T-helper 1 cell treated with Interleukin-12 subunit alpha and Interleukin-12 subunit beta and Interleukin-4 antibody, amounts not matched to agents 30 μg/mL and 1 μg/mL, for 36 hours (primary cell): ENCODE data around the gene ALPL.
"Not testable (repeated sequence)": the region's sequence is repeated elsewhere in the genome, so short reads cannot be mapped to it uniquely, and the experiment has no call there.

Experiments
- H3K27ac Mint-ChIP-seq: one replicate; pipeline ENCODE4 v1.8.0; 2021; ENCODE audit warnings: mild to moderate bottlenecking, mixed read lengths
- H3K27me3 Mint-ChIP-seq: one replicate; pipeline ENCODE4 v1.8.0; 2021; ENCODE audit warnings: low read depth, mixed read lengths
- H3K36me3 Mint-ChIP-seq: one replicate; pipeline ENCODE4 v1.8.0; 2021; ENCODE audit warnings: low read depth, mixed read lengths
- H3K4me1 Mint-ChIP-seq: one replicate; pipeline ENCODE4 v1.8.0; 2021; ENCODE audit warnings: low read depth, mixed read lengths
- H3K4me3 Mint-ChIP-seq: one replicate; pipeline ENCODE4 v1.8.0; 2021; ENCODE audit warnings: mild to moderate bottlenecking, moderate library complexity, mixed read lengths
- H3K9me3 Mint-ChIP-seq: one replicate; pipeline ENCODE4 v1.8.0; 2021; ENCODE audit warnings: mixed read lengths

Gene ALPL

DNA sequence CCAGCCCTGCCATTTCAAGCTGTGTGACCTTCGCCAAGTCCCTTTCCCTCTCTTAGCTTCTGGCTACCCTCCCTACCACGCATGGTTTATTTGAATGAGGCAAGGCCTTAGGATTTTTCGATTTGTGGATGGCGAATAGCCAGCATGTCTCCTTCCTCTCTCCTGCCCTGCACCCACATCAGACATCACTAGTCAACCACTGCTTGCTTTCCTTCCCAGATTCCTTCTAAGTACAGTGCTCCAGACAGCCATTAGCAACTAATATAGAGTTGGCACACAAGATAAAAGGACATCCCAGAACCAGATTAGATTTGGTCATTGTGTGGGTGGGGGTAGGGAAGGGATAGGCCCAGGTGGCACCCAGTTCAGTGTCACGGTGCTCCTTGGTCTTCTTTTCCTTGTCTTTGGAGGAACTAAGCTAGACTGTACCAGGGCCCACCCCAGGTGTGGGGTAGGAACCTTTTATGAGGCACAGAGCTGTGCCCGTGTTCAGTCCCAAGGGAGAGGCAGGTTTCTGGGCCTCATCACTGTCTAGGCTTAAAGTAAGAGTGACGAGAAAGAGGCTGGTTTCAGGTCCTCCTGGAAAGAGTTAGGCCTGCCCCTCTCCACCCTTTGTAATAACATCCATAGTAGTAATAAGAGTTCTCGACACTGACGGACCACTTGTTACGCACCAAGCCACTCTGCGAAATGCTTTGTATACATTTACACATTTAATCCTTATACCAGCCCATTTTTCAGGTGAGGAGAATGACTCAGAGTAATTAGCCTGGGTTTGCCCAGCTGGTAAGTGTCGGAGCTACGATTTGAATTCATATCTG lies 8.6 kb downstream of the ALPL start:
- no peak overlapping the region for H3K27ac Mint-ChIP-seq
- no peak overlapping the region for H3K4me3 Mint-ChIP-seq
- no peaks in the 10 kb centered on the region for H3K4me1 Mint-ChIP-seq
- no peaks in the 10 kb centered on the region for H3K36me3 Mint-ChIP-seq
- peaks cover 4% of the 10 kb centered on the region for H3K27me3 Mint-ChIP-seq
- no peaks in the 10 kb centered on the region for H3K9me3 Mint-ChIP-seq

DNA sequence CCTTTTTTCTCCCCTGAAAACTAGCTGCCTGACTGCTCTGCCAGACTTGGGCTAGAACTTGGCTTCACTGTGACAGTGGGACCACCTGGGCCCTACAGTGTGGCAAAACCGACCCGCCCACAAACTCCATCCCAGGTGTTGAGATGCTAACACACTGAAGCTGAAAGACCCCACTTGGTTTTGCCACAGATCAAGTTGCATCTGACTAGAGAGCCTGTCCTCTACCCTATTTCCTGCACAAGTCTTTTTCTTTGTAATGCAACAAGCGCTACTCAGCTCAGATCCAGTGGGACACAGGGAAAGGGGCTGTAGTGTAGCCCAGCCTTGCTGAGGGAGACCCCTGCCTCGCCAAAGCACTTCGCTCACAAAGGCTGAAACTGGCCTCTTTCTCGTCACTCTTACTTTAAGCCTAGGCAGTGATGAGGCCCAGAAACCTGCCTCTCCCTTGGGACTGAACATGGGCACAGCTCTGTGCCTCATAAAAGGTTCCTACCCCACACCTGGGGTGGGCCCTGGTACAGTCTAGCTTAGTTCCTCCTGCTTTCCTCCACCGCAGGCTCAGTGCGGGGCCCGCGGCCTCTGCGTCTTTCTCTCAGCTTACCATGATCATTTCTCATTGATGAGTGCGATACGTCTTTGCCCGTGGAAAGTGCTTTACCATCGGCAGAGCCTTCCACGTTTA lies 9.7 kb downstream of the ALPL start:
- Mint-ChIP-seq H3K9me3 (no peaks in the 10 kb centered on the region), H3K4me1 (no peaks in the 10 kb centered on the region), H3K27ac (no peak overlapping the region), H3K27me3 (peaks cover 4% of the 10 kb centered on the region), H3K36me3 (no peaks in the 10 kb centered on the region), H3K4me3 (no peak overlapping the region)

DNA sequence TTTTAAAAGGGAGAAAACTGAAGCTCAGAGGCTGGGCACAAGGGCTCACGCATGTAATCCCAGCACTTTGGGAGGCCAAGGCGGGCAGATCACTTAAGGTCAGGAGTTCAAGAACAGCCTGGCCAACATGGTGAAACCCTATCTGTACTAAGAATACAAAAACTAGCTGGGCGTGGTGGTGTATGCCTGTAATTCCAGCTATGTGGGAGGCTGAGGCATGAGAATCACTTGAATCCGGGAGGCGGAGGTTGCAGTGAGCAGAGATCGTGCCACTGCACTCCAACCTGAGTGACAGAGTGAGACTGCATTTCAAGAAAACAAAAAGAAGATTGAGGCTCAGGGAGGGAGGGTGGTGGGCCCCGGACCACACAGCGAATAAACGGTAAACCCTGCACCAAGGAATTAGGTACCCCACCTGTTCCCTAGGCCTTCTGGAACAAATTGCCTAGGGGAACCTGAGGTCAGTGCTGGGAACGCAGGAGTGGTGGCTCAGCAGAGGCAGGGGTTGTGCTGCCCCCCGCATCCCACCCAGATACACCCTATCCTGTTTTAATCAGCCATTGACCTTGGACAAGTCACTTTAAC lies 10.4 kb downstream of the ALPL start:
- H3K4me3 Mint-ChIP-seq, H3K27me3 Mint-ChIP-seq, H3K36me3 Mint-ChIP-seq, H3K27ac Mint-ChIP-seq, H3K9me3 Mint-ChIP-seq, H3K4me1 Mint-ChIP-seq: not testable (repeated sequence)

DNA sequence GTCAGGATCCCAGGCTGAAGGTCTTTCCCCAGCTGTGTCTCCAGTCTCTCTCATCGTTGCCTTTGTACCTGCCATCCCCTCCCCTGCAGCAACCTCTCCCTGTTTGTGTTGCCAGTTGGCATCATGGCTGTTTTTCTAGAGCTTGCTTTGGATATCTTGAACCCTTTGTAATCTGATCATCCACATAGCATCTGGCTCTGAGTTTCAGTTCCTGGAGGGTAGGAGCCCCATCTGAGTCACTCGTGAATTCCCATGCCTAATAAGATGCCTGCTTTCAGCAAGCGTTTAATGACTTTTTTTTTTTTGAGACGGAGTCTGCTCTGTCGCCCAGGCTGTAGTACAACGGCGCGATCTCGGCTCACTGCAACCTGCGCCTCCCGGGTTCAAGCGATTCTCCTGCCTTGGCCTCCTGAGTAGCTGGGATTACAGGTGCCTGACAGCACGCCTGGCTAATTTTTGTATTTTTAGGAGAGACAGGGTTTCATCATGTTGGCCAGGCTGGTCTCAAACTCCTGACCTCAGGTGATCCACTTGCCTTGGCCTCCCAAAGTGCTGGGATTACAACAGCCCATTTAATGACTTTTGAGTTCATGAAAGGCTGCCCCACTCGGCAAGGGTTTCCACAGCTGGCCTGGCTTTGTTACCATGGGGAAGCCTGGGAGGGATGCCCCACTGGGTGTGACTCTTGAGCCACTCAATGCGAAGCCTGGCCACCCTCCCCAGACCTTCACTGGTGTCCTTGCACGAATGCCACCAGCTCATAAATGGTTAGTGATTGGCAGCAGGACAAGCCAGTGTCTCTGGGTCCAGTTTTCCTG lies 11.9 kb downstream of the ALPL start:
- Mint-ChIP-seq H3K9me3 (no peaks in the 10 kb centered on the region), H3K4me3 (no peak overlapping the region), H3K27me3 (peaks cover 3% of the 10 kb centered on the region), H3K36me3 (no peaks in the 10 kb centered on the region), H3K4me1 (no peaks in the 10 kb centered on the region), H3K27ac (no peak overlapping the region)

GRCh38 chr1:21521717-21522060 lies 12.5 kb downstream of the ALPL start:
- no peaks in the 10 kb centered on the region for H3K9me3 Mint-ChIP-seq

GRCh38 chr1:21522525-21523038 lies 13.4 kb downstream of the ALPL start:
- Mint-ChIP-seq H3K27me3 (peaks cover 4% of the 10 kb centered on the region), H3K27ac (no peak overlapping the region), H3K4me3 (no peak overlapping the region), H3K9me3 (no peaks in the 10 kb centered on the region), H3K36me3 (no peaks in the 10 kb centered on the region), H3K4me1 (no peaks in the 10 kb centered on the region)

More at GRCh38 chr1:21521717-21522060, 12.5 kb downstream of the ALPL start:
- Mint-ChIP-seq H3K4me1 (no peaks in the 10 kb centered on the region), H3K4me3 (no peak overlapping the region), H3K27me3 (peaks cover under 1% of the 10 kb centered on the region), H3K36me3 (no peaks in the 10 kb centered on the region), H3K27ac (no peak overlapping the region)

GRCh38 chr1:21523297-21523813 lies 14.1 kb downstream of the ALPL start:
- Mint-ChIP-seq H3K4me3 (no peak overlapping the region), H3K36me3 (no peaks in the 10 kb centered on the region), H3K27me3 (peaks cover 4% of the 10 kb centered on the region), H3K27ac (no peak overlapping the region), H3K4me1 (no peaks in the 10 kb centered on the region), H3K9me3 (no peaks in the 10 kb centered on the region)

DNA sequence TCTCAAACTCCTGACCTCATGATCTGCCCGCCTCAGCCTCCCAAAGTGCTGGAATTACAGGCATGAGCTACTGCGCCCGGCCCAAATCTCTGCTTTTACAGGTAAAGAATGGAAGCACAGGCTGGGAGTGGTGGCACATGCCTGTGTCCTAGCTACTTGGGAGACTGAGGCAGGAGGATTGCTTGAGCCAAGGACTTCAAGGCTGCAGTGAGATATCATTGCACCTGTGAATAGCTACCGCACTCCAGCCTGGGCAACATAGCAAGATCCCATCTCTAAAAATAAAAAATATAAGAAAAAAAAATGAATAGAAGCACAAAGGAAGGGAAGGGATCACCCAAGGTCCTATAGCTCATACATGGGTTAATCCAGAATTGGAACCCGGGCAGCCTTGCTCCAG lies 15.0 kb downstream of the ALPL start:
- Mint-ChIP-seq H3K4me3 (no peak overlapping the region), H3K27me3 (peaks cover 4% of the 10 kb centered on the region), H3K27ac (no peak overlapping the region)

GRCh38 chr1:21524686-21525339 lies 15.6 kb downstream of the ALPL start:
- Mint-ChIP-seq H3K4me3 (no peak overlapping the region), H3K27me3 (peaks cover 4% of the 10 kb centered on the region), H3K27ac (no peak overlapping the region), H3K4me1 (no peaks in the 10 kb centered on the region), H3K9me3 (no peaks in the 10 kb centered on the region), H3K36me3 (no peaks in the 10 kb centered on the region)

More for the DNA sequence above, 15.0 kb downstream of the ALPL start:
- no peaks in the 10 kb centered on the region for H3K36me3 Mint-ChIP-seq
- no peaks in the 10 kb centered on the region for H3K9me3 Mint-ChIP-seq
- no peaks in the 10 kb centered on the region for H3K4me1 Mint-ChIP-seq

DNA sequence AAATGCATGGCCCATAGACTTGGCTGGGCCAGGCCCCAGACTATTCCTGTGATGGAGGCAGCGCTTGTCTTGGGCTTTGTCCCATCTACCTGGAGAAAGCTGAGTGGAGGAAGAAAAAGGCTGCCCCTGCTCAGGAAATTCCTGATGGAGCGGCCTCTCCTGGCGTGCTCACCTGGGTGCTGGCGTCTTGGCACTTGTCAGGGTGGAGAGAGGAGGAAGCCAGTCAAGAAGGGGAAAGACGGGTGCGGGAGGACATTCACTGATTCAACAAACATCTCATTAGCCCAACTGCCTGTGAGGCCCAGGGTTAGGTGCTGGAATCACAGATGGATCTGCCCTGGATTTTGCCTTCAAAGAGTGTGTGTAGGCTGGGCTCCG lies 16.1 kb downstream of the ALPL start:
- Mint-ChIP-seq H3K9me3 (no peaks in the 10 kb centered on the region), H3K36me3 (no peaks in the 10 kb centered on the region), H3K4me1 (no peaks in the 10 kb centered on the region), H3K4me3 (no peak overlapping the region), H3K27ac (no peak overlapping the region), H3K27me3 (peaks cover 4% of the 10 kb centered on the region)

DNA sequence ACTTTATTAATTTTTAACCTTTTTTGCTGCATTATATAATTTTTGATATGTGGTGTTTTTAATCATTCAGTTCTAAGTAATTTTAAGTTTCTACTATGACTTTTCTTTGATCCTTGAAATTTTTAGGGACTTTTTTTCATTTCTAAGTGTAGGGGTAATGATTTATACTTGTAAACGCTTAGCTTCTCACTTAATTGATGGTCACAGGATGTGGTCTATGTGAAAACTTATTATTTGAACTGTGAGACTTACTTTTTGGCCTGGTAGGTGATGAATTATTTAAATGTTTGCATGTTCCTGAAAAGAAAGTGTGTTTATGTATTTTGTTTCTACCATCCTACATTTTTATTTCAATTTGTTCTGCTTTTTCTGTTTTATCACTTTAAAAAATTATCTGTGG lies 17.2 kb downstream of the ALPL start:
- no peak overlapping the region for H3K4me3 Mint-ChIP-seq
- H3K9me3 Mint-ChIP-seq = no peaks in the 10 kb centered on the region
- H3K27ac Mint-ChIP-seq = no peak overlapping the region
- no peaks in the 10 kb centered on the region for H3K36me3 Mint-ChIP-seq
- peaks cover 4% of the 10 kb centered on the region for H3K27me3 Mint-ChIP-seq
- H3K4me1 Mint-ChIP-seq = no peaks in the 10 kb centered on the region

DNA sequence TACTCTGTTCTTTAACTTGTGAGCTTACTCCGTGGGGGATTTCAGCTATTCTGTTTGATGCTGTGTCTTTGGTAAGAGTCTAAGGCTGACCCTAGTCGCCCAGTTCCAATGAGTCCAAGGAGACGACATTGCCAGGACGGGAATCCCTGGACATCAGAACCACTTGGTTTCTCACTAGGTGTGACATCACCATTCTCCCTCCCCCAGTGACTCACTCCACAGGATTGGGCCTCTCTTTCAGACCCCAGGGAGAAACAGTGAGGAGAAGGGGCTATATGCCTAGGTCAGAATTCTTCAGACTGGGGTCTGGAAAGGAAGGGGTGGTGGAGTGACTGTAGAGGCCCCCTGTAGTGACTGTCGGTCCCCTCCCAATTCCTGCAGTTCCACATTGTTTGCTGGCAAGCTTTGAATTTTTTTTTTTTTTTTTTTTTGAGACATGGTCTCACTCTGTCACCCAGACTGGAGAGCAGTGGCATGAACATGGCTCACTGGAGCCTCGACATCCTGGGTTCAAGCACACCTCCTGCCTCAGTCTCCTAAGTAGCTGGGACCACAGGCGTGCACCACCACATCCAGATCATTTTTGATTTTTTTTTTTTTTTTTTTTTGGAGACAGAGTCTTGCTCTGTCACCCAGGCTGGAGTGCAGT lies 21.3 kb downstream of the ALPL start:
- no peak overlapping the region for H3K4me3 Mint-ChIP-seq
- H3K27me3 Mint-ChIP-seq = peaks cover 8% of the 10 kb centered on the region
- H3K27ac Mint-ChIP-seq = no peak overlapping the region
- H3K4me1 Mint-ChIP-seq = peaks cover 2% of the 10 kb centered on the region
- H3K9me3 Mint-ChIP-seq = no peaks in the 10 kb centered on the region
- H3K36me3 Mint-ChIP-seq = no peaks in the 10 kb centered on the region

DNA sequence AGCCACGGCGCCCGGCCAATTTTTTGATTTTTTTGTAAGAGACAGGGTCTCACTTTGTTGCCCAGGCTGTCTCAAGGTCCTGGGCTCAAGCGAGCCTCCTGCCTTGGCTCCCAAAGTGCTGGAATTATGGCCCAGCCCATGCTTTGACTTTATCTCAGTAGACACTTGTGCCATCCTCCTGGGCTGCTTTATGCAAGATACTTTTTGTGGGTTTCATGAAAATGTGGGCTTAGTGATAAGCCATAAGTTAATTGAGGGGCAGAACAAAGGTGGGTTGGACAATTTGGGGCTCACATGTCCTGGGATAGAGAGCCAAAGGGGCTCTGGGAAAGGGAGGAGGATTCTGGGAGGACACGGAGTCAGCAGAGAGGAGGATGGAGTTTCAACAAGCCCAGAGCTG lies 22.0 kb downstream of the ALPL start:
- no peak overlapping the region for H3K27ac Mint-ChIP-seq
- no peak overlapping the region for H3K4me3 Mint-ChIP-seq
- peaks cover 2% of the 10 kb centered on the region for H3K4me1 Mint-ChIP-seq
- H3K9me3 Mint-ChIP-seq = no peaks in the 10 kb centered on the region
- H3K27me3 Mint-ChIP-seq = peaks cover 8% of the 10 kb centered on the region
- H3K36me3 Mint-ChIP-seq = no peaks in the 10 kb centered on the region
